Measurements from ENCODE around the gene CPXM1. TPM values are rescaled to one million over a fixed set of nuclear protein-coding genes. Genes with fewer than 3 reads are reported as not detected.

CPXM1 gene
- total RNA-seq, 1 experiment from 2014 or later = 0.17 TPM

GRCh38 chr20:2756056-2756611 is 44.3 kb downstream of the CPXM1 start:
- no peak overlapping the region for H2AFZ ChIP-seq (ENCODE audit: low read depth, low read length, poor library complexity, severe bottlenecking)
- peak; percentile 19 for DNase-seq (ENCODE audit: low read depth, low spot score)
- peak; percentile 86 for TF ChIP-seq RAD21 (IDR thresholded peaks at IDR 0.05; ENCODE audit: low read depth)
- TF ChIP-seq CTCF (IDR thresholded peaks at IDR 0.05 in 2 of 3, conservative IDR thresholded peaks at IDR 0.05 in 1 of 3; ENCODE audit: borderline replicate concordance in 1 of 3, insufficient read depth in 1 of 3, low read depth in 2 of 3, low read length in 2 of 3) = peak; percentile 68 to 79 (median 77)
- no peak for TF ChIP-seq POLR2A (IDR thresholded peaks at IDR 0.05; ENCODE audit: borderline replicate concordance, extremely low read depth, insufficient read depth, insufficient read length)
- no peak for TF ChIP-seq ZFX (IDR thresholded peaks at IDR 0.05)
- ATAC-seq = peak; percentile 41; the same call in 1 of the 2 replicates
- ChIA-PET RAD21 (ENCODE audit: low non-redundant PET in 1 of 2, low total read pairs in 2 of 2, uncharacterized antibody in 2 of 2, unreplicated experiment in 2 of 2) (interaction anchor here (0.6 to 1.7 kb wide), 3 partner anchors 95 to 245 kb away, joined by 3 to 6 read pairs (median 3); no protein-coding TSS in a partner anchor), CTCF (interaction anchor here (0.8 to 2.9 kb wide), 5 partner anchors 13 to 245 kb away, joined by 3 to 29 read pairs (median 7); no protein-coding TSS in a partner anchor), POLR2A (no interaction called here)
- intact Hi-C loops (cut with micrococcal nuclease) = loop anchor here (1.0 kb wide), 2 partner anchors 96 to 245 kb away; no protein-coding TSS in a partner anchor
- no peak overlapping the region for H3K27ac ChIP-seq (ENCODE audit: low read depth, low read length)
- H3K4me1 ChIP-seq (ENCODE audit: control insufficient read depth in 1 of 2, insufficient read depth in 2 of 2, low read length in 2 of 2) = peaks cover 0 to 22% of the 10 kb centered on the region in 2 experiments; a peak in 2 of 4 replicates
- no peaks in the 10 kb centered on the region for H3K9me2 ChIP-seq (ENCODE audit: insufficient read depth)
- no peaks in the 10 kb centered on the region for H4K20me1 ChIP-seq (ENCODE audit: insufficient read depth)
- BruUV-seq (replicated peaks) = no TSS peak
- H3K4me3 ChIP-seq (replicated peaks in 1 of 2; ENCODE audit: low read depth in 1 of 2, low read length in 2 of 2) = no peak overlapping the region
- no peak overlapping the region for H3K4me2 ChIP-seq (ENCODE audit: low read length)
- no peaks in the 10 kb centered on the region for H3K9me3 ChIP-seq (ENCODE audit: control insufficient read depth in 1 of 2, insufficient read depth in 1 of 2, low read depth in 1 of 2, low read length in 2 of 2)
- no peak overlapping the region for H3K9ac ChIP-seq (ENCODE audit: low read length)
- no peaks in the 10 kb centered on the region for H3K79me2 ChIP-seq (ENCODE audit: insufficient read depth, low read length)
- H3K27me3 ChIP-seq (ENCODE audit: insufficient read depth, low read length) = no peaks in the 10 kb centered on the region
- no peaks in the 10 kb centered on the region for H3K36me3 ChIP-seq (ENCODE audit: control insufficient read depth in 1 of 2, insufficient read depth in 2 of 2, low read length in 2 of 2)

- Histone ChIP-seq H3K9me3 (ENCODE audit: control insufficient read depth in 1 of 2, insufficient read depth in 1 of 2, low read depth in 1 of 2, low read length in 2 of 2) (no peaks in the 10 kb centered on the region), H3K27ac (ENCODE audit: low read depth, low read length) (no peak overlapping the region), H3K9me2 (ENCODE audit: insufficient read depth) (no peaks in the 10 kb centered on the region), H2AFZ (ENCODE audit: low read depth, low read length, poor library complexity, severe bottlenecking) (no peak overlapping the region), H3K9ac (ENCODE audit: low read length) (no peak overlapping the region), H3K36me3 (ENCODE audit: control insufficient read depth in 1 of 2, insufficient read depth in 2 of 2, low read length in 2 of 2) (no peaks in the 10 kb centered on the region), H3K27me3 (ENCODE audit: insufficient read depth, low read length) (no peaks in the 10 kb centered on the region), H3K4me2 (ENCODE audit: low read length) (no peak overlapping the region), H3K4me1 (ENCODE audit: control insufficient read depth in 1 of 2, insufficient read depth in 2 of 2, low read length in 2 of 2) (peaks cover 0 to 22% of the 10 kb centered on the region in 2 experiments; a peak in 2 of 4 replicates), H3K79me2 (ENCODE audit: insufficient read depth, low read length) (no peaks in the 10 kb centered on the region), H4K20me1 (ENCODE audit: insufficient read depth) (no peaks in the 10 kb centered on the region), H3K4me3 (replicated peaks in 1 of 2; ENCODE audit: low read depth in 1 of 2, low read length in 2 of 2) (no peak overlapping the region)
- ATAC-seq = no peak
- ChIA-PET RAD21 (ENCODE audit: low non-redundant PET in 1 of 2, low total read pairs in 2 of 2, uncharacterized antibody in 2 of 2, unreplicated experiment in 2 of 2) (interaction anchor here in 1 of 2 experiments (1.1 to 1.7 kb wide), 2 partner anchors 96 to 245 kb away, joined by 3 to 6 read pairs; no protein-coding TSS in a partner anchor), CTCF (interaction anchor here (0.8 to 2.9 kb wide), 6 partner anchors 12 to 245 kb away, joined by 3 to 29 read pairs (median 6); no protein-coding TSS in a partner anchor), POLR2A (no interaction called here)
- DNase-seq (ENCODE audit: low read depth, low spot score) = no peak
- intact Hi-C loops (cut with micrococcal nuclease) = loop anchor here (1.0 kb wide), 2 partner anchors 97 to 246 kb away; no protein-coding TSS in a partner anchor
- TF ChIP-seq CEBPB (IDR thresholded peaks at IDR 0.05; ENCODE audit: low read depth) (no peak), EGR1 (IDR thresholded peaks at IDR 0.05; ENCODE audit: low read depth) (no peak), ELF1 (IDR thresholded peaks at IDR 0.05; ENCODE audit: borderline replicate concordance, low read depth) (no peak)
- BruUV-seq (replicated peaks) = no TSS peak
These were observed 44.9 kb downstream of the CPXM1 start for GRCh38 chr20:2755451-2756055.
